H54 (cell line): Measurements from ENCODE around the gene TIMM22.
"Not testable (repeated sequence)": the region's sequence is repeated elsewhere in the genome, so short reads cannot be mapped to it uniquely, and the experiment has no call there.

Experiments
- DNase-seq: peaks from one replicate; pipeline ENCODE4 v3.0.0; 2011; ENCODE audit warnings: low spot score, mixed read lengths; ENCODE audit not compliant: insufficient read length
- FAIRE-seq: peaks from 3 replicates; lab custom pipeline; 2011; peaks lifted over from hg19 to GRCh38; lab: Jason Lieb, UNC
- POLR2A ChIP-seq: IDR thresholded peaks from 2 replicates; pipeline ENCODE4 v1.6.1; 2011; ENCODE audit warnings: low read depth, mild to moderate bottlenecking, low read length

The TIMM22 gene

GRCh38 chr17:979212-979538 is 17.8 kb upstream of the TIMM22 start:
- no peak for TF ChIP-seq POLR2A
- no peak for DNase-seq
- FAIRE-seq, result no peak

DNA sequence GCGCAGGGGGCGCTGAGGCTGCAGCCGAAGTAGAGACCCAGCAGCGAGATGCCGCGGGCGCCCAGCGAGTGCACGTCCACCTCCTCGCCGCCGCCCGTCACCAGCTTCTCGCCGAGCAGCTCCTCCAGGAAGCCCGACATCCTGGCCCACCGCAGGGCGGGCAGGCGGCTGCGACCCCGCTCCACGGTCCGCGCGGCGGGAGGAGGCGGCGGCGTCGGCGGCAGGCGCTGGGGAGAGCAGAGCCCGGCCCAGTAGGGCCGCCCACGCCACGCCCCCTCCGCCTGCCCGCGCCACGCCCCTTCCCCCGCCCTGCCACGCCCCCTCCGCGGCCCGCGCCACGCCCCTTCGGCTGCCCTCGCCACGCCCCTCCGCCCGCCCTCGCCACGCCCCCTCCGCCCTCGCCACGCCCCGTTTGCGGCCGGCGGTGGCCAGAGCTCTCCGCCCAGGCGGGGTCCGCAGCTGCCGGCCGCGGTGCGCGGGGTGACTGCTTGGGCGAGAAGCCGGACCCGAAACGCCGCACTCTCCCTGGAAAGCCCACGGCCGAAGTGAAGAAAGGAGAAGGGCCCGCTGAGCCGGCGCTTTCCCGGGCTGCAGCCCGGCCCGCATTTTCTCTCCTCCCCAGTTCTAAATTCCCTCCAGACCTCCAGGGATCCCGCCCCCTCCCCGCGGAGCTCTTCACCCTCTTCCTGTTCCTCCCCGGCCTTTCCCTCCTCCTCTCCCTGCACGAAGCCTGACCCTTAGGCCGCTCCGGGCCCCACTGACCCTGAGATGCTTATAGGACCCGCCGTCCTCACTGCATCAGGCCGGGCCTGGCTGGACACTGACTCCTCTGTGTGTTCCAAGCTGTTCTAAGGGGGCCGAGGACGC is 17.2 kb upstream of the TIMM22 start, which contains the start of gene NXN:
TSS of gene NXN (minus strand) at position 238 of the 867 bp plus-strand sequence.
- DNase-seq (peak; percentile 79), FAIRE-seq (no peak)
- peak; percentile 55 for TF ChIP-seq POLR2A

DNA sequence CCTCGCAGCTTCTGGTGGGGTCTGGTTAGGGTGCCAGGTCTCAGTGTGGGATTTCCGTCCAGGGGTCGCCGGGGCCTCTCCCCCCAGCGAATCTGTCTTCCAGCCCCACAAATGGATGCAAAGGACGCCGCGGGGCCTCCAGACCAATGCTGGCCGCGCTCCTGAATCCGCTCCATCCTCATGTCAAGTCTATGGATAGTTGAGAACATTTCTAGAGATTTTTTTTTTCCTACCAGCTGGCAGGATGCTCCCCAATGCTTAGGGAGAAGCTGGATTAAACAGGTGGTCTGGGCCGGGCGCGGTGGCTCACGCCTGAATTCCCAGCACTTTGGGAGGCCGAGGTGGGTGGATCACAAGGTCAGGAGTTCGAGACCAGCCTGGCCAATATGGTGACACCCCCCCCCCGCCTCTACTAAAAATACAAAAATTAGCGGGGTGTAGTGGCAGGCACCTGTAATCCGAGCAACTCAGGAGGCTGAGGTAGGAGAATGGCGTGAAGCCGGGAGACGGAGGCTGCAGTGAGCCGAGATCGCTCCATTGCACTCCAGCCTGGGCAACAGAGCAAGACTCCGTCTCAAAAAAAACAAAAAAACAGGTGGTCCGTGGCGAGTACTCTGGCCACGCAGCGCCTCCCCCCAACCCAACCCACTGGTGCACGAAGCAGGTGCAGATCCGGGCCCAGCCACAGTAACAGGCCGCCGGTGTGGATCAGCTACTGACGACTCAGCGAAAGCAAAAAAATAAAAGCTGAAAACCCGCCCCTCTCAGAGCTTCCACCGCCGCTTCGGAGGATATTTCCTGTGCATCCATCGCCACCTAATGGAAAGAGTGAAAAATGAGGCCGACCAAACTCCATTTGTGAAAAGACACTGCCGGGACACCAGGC is 16.3 kb upstream of the TIMM22 start:
- FAIRE-seq (peak; percentile 65), DNase-seq (peak; percentile 70)
- TF ChIP-seq POLR2A, result no peak

DNA sequence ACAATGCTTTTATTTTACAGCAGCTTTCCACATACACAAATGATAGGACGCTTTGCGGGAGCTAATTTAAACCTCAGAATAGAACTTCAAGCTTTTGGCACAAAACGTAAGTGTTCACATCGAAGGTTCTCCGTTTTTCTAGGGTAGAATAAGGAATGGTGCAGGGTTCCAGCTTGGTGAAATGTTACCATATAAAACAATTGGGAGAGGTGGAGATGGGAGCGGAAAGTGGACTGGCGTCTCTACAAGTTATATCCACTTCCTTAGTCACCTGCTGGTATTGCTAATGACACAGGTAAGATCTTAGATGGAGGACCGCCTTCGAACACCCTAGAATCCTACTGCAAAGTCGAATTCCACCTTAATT is 15.7 kb upstream of the TIMM22 start:
- DNase-seq (no peak), FAIRE-seq (no peak)
- no peak for TF ChIP-seq POLR2A

- TF ChIP-seq POLR2A, result no peak
- FAIRE-seq (no peak), DNase-seq (no peak)
Measured at GRCh38 chr17:983921-984320, 13.0 kb upstream of the TIMM22 start.

- TF ChIP-seq POLR2A, result no peak
- no peak for FAIRE-seq
Measured at GRCh38 chr17:986322-986929, 10.5 kb upstream of the TIMM22 start.

DNA sequence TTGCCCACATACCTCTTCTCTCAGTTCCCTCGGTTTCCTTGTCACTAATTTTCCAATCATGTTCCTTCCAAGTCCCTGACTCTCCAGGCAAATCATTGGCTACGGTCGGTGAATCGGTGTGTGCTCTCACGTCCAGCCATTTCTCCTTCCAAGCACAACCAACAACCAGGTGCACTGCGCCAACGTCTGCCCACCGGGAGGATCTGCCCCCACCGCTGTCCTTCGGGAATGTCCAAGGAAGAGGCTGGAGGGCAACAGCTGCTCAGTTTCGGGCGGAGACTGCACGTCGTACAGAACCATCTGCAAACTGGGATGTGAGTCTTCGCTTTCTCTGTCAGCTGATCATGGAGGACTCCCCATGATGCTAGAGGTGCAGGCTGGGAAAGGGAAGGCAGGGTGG is 9.0 kb upstream of the TIMM22 start:
- FAIRE-seq, result no peak
- DNase-seq, result no peak
- no peak for TF ChIP-seq POLR2A

More at GRCh38 chr17:986322-986929, 10.5 kb upstream of the TIMM22 start:
- no peak for DNase-seq

- no peak for TF ChIP-seq POLR2A
- FAIRE-seq (no peak), DNase-seq (no peak)
Measured at GRCh38 chr17:988561-988960, 8.4 kb upstream of the TIMM22 start.

DNA sequence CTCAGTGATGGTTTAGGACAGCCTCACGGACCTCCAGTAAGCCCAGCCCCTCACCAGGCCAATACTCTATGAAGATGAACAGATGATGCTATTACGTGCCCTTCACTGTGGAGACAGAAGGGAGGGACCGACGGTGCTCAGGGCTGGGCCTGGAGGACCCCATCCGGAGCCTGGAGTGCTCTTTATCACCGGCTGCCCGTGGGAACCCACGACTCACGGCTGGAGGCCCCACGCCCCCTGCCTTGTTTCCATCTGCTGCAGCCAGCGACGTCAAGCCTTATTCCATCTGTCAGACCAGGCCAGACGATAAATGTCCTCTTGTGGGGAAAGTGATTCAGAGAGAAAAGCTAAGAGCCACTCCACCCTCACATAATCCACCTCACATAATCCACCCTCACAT is 4.0 kb upstream of the TIMM22 start:
- DNase-seq (no peak), FAIRE-seq (no peak)
- no peak for TF ChIP-seq POLR2A

DNA sequence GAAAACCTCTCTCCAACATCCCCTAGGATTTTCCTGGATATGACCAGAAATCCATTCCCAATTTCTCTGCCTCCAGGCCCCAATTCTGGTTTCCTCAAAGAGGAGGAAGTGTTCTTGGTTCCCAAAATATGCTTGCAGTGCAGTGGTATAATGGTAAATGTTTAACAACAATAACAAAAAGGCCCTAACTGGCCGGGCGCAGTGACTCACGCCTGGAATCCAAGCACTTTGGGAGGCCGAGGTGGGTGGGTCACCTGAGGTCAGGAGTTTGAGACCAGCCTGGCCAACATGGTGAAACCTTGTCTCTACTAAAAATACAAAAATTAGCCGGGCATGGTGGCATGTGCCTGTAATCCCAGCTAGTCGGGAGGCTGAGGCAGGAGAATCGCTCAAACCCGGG is 1.6 kb upstream of the TIMM22 start:
- not testable (repeated sequence) for FAIRE-seq

GRCh38 chr17:998111-998510 is 1.2 kb downstream of the TIMM22 start:
- DNase-seq, result no peak

More for the DNA sequence above, 1.6 kb upstream of the TIMM22 start:
- DNase-seq, result not testable (repeated sequence)

GRCh38 chr17:1000597-1001461 is 3.9 kb downstream of the TIMM22 start:
- FAIRE-seq (no peak), DNase-seq (no peak)
- TF ChIP-seq POLR2A, result no peak

More at GRCh38 chr17:998111-998510, 1.2 kb downstream of the TIMM22 start:
- no peak for TF ChIP-seq POLR2A
- no peak for FAIRE-seq

DNA sequence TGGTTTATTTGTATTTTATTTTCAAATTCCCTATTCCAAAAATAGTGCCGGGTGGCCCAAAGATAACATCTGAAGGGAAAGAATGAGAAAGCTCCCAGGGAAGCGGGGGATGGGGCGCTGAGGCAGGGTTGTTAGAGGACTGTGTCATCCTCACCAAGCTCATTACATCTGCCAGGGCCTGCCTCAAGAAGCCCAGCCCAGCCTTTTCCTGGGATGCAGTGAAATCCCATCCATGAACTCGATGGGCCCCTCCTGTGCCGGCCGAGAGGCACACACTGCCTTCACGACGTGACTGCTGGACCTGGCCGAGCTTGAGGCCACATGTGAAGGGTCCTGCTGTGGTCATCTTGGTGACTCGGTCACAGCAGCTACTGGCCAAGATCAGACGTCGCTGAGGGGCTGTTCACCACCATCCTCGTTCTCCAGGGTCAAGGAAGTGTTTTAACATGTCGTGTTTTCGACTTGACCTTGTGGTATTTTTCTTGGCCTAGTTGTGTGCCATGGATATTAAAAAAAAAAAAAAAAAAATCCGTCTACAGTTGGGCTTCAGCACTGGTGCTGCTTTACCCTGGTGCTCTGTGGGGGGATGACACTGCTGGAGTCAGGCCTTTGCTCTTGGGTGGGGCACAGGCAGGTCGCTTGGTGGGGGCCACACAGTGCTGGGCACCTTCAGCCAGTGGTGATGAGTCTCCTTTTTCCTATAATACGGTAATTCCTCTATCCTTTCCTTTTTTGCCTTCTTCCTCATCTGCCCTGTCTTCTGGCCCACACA is 4.9 kb downstream of the TIMM22 start:
- DNase-seq (no peak), FAIRE-seq (no peak)
- TF ChIP-seq POLR2A, result no peak
